Sciatic nerve (tissue), 2 donors: ENCODE measurements around the gene AEN. TPM values are rescaled to one million over a fixed set of nuclear protein-coding genes. Genes with fewer than 3 reads are reported as not detected.

Experiments used
- ATAC-seq: fragments of 200-7000 bp; cut with Tn5 transposase; one replicate; pipeline ENCODE4 v1.9.1; 2020; ENCODE audit warnings: mild to moderate bottlenecking, moderate library complexity
- DNase-seq: peaks from one replicate; pipeline ENCODE4 v3.0.0-alpha.2; 2020; ENCODE audit warnings: low spot score
- intact Hi-C: fragments of 100-400 bp; cut with DNase I; formaldehyde crosslinking; loops from one replicate; pipeline ENCODE4 v1.14.2; 2022
- total RNA-seq: library from RNA; stranded (reverse); fragmentation: NEBNext Ultra II Directional; extraction: Animal tissue kit (Norgen Biotek cat#: 25700); gene quantifications from one replicate; pipeline ENCODE4 v1.2.1, GENCODE V29; 2021
- donor health status: DM: no; HTN: no; CAD: no.
- donor health status: DM: no; HTN: no; CAD: no.

The AEN gene
- total RNA-seq, 1 donor from 2014 or later = 10.7 TPM

DNA sequence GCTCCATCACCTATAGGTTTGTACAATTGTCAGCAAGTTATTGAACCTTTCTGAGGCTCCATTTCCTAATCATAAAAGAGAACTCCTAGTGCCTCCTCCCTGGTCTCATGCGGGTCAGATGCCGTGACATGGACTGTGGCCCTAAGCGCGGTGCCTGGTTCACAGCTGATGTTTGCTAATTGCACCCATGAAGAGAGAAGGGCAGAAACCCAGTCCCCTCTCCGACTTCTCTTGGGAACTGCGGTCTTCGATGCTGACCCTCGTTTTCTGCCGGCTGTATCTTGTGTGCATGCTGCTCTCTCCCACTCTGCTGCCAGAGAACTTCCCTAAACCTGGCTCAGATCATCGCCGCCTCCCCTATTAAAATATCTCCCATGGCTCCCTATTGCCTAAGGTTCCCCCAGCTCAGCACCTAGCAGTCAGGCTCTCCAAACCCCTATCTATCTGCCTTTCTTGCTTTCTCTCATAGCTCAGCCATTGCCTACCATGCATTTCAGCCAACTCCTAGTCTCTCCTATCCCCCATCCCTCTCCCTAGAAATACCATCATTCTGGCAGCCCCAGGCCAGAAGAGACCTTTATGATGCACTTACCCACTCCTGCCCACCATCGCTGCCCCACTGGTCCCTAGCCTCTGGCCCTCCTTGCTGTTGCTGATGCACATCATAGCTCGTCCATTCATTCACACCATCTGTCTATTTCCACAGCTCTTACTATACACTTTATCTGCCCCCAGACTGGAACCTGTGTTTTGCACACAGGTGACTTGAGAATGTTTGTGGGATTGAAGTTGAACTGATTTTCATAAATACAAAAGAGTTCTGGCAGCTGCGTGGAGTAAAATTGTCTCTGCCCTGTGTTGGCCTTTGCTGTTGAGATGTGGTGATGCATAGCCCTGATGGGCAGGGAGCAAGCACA is 24.3 kb downstream of the AEN start:
- ATAC-seq (no peak), DNase-seq (peak; percentile 27)
- intact Hi-C loops = loop anchor here (2.0 kb wide), 1 partner anchor 79 kb away; no protein-coding TSS in a partner anchor

DNA sequence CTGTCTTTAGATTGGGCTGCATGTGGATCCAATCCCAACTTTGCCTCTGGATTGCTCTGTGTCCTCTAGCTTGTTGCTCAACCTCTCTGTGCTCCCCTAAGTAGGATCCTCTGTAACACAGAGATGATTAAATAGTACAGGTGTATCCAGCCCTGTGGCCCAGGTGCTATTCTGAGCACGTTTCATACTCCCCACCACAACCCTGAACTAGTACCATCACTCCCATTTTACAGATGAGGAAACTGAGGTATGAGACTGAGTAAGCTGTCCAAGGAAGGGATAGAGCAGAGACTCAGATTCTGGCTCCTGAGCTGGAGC is 24.9 kb downstream of the AEN start:
- DNase-seq (no peak), ATAC-seq (no peak)
- intact Hi-C loops = loop anchor here (2.0 kb wide), 1 partner anchor 79 kb away; no protein-coding TSS in a partner anchor

DNA sequence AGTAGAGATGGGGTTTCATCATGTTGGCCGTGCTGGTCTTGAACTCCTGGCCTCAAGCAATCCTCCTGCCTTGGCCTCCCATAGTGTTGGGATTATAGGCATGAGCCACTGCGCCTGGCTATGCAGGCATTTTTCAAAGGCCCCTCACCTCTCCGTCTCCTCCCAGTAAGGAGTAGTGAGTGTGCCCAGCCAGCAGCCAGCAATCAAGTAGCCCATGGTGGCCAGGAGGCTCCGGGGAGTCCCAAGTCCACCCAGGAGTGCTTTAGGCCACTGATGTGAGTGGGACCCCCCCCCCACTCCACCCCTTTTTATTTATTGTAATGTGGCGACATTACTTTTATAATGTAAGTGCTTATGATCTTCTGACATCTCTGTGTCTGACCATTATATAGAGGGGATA is 25.8 kb downstream of the AEN start:
- intact Hi-C loops = loop anchor here (2.0 kb wide), 1 partner anchor 78 kb away; no protein-coding TSS in a partner anchor
- ATAC-seq (no peak), DNase-seq (peak; percentile 44)

DNA sequence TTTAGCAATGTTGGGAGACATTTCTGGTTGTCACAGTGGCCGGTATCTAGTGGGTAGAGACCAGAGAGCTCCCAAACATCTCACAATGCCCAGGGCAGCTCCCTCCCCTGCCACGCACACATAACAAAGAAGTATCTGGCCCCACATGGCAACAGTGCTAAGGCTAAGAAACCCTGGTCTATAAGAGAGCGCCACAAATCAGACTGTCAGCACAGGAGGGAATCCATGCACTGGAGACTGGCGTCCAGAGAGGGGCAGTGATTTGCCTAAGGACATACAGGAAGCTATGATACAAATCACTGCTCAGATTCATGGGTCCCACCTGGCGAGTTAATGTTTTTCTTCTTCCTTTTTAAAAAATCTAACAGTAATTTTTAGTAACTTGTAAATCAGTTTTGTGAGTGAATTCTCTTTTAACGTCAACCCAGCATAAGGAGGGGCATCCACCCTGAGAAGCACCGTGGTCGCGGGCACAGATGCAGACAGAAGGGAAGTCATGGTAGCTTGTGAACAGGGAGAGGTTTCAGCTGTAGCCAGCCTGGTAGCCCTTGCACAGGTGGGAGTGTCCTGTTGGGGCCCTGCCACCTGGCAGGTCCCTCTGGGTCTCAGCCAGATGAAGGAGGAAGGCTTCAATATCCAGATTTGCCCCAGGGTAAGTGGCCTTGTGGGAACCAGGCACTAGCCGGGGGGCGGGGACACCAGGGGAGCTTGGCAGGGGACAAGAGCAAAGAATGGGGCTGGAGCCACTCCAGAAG is 26.4 kb downstream of the AEN start:
- no peak for ATAC-seq
- DNase-seq = peak; percentile 54
- intact Hi-C loops = loop anchor here (2.0 kb wide), 1 partner anchor 77 kb away; no protein-coding TSS in a partner anchor

DNA sequence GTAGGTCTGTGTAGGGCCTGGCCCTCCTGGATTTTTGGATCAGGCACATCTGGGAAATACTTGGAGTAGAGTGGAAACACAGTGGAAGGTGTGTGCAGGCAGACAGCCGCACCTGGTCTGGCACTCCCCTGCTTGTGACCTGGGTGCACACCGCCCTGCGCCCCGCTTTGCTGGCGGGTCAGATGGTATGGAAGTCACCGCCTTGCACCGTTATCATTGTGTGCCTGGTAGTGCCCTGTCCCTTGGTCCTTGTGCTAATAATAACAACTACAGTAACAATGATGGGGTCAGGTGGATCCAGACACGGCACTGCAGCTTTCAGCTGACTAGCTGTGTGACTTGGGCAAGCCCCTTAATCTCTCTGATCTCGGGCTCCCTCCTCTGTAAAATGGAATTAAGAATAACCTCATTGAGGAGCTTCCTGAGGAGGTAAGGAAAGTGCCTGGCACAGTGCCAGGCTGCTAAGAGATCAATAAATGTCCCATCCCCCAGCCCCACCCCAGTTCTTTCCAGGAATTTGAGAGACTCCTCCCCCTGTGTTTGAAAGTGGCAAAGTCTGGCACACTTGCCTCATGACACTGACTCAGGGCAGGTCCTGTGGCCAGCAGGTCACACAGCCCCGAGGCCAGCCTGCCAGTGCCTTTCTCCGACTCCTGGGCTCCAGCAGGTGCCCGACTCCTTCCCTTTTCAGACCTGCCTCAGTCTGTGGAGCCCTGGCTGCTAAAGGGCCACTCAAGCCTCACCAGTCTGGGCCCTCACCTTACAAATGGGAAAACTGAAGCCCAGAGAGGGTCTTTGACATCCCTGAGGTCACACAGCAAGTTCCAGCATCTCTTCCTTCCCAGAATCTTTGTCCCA is 27.4 kb downstream of the AEN start:
- ATAC-seq = peak; percentile 12
- peak; percentile 65 for DNase-seq
- intact Hi-C loops = no loop called here

DNA sequence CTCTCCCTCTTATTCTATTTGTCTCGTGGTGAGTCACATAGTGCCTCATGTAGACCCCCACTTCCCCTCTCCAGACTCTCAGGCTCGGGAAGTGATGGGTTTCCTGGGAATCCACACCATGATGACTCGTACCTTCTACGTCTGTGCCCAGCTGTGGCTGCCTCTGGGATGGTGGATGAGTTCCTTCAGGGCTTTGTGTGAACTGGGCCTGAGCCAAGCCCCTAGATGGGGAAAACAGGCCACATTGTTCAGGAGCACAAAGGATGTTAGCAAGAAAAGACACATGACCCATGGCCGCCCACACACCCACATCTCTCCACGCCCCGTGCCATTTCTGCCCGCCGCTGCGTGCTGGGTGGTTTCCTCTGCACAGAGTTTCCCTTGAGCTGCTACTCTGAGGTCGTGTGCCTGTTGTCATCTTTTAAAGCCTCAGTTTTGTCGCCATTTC is 28.2 kb downstream of the AEN start:
- intact Hi-C loops = no loop called here
- peak; percentile 87 for ATAC-seq
- DNase-seq = peak; percentile 85

DNA sequence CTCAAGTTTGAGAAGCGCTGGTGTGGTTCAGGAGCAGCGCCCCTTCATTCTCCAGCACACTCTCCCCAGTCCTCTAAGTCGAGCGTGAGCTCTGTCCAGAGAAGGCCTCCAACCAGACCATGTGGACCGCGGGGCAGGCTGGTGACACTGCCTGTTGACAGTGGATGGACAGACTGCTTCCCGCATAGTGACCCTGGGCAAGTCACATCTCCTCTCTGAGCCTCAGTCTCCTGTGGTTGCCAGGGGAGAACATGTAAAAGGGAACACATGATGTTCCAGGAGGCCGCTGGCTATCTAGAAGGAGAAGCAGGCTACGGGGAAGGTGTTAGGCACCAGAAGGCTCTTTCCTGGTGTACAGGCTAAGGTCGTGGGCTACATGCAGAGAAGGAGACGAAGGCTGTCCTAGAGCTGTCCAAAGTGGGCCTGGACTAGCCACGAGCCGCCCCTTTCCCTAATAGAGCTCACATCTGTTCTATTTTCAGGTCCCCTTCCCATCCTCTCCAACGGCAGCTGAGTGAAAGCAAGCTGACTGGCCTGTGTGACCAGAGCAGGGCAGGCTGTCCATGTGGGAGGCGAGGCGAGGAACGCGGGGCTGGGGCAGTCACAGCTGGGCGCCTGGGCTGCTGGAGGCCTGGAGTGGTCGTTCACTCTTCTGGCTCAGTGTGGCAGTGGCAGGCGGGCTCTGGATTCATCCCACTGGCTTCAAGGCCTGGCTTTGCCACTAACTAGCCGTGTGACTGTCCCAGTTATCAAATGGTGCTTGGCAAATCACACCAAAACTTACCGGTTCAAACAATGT is 28.8 kb downstream of the AEN start:
- intact Hi-C loops = no loop called here
- DNase-seq = peak; percentile 57
- ATAC-seq = peak; percentile 18

DNA sequence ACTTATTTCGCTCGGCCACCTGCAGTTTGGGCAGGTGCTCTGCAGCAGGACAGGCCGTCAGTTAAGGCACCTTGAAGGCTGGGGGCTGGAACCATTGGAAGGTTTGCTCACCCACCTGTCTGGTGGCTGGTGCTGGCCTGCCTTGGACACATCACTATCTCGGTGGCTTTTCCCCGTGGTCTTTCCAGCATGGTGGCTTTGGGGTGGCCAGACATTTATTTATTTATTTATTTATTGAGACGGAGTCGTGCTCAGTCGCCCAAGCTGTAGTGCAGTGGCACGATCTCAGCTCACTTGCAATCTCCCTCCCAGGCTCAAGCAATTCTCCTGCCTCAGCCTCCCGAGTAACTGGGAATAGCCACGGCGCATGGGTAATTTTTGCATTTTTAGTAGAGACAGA is 29.4 kb downstream of the AEN start:
- DNase-seq (peak; percentile 50), ATAC-seq (no peak)
- intact Hi-C loops = no loop called here

DNA sequence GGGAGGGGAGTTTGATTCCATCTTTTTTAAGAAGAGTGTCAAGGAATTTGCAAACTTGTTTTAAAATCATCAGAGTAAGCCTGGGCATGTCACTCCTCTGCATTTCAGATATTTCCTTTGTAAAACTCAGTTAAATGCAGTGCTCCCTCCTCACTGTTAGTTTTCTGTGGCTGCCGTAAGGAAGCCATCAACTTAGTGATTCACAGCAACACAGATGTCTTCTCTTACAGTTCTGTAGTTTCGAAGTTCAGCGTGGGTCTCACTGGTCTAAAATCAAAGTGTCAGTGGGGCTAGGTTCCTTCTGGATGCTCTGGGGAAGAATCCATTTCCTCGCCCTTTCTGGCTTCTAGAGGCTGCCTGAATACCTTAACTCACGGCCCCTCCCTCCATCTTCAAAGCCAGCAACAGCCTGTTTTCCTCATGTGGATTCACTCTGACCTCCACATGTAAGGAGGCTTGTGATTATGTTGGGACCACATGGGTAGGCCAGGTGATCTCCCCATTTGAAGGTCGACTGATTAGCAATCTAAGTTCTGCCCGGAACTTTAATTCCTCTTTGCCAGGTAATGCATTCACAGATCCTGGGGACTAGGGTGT is 30.1 kb downstream of the AEN start:
- intact Hi-C loops = no loop called here
- ATAC-seq (no peak), DNase-seq (no peak)

DNA sequence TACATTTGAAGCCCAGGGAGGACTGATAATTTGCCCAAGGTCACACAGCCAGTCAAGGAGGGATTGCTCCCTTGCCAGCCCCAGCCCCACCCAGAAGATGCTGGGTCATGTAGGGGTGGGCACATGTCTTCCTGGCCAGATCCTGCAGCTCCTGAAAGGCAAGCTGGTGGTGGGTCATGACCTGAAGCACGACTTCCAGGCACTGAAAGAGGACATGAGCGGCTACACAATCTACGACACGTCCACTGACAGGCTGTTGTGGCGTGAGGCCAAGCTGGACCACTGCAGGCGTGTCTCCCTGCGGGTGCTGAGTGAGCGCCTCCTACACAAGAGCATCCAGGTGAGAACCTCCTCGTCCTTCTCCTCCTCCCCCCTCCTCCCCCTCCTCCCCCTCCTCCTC is 30.8 kb downstream of the AEN start:
- intact Hi-C loops = no loop called here
- ATAC-seq (no peak), DNase-seq (peak; percentile 61)

DNA sequence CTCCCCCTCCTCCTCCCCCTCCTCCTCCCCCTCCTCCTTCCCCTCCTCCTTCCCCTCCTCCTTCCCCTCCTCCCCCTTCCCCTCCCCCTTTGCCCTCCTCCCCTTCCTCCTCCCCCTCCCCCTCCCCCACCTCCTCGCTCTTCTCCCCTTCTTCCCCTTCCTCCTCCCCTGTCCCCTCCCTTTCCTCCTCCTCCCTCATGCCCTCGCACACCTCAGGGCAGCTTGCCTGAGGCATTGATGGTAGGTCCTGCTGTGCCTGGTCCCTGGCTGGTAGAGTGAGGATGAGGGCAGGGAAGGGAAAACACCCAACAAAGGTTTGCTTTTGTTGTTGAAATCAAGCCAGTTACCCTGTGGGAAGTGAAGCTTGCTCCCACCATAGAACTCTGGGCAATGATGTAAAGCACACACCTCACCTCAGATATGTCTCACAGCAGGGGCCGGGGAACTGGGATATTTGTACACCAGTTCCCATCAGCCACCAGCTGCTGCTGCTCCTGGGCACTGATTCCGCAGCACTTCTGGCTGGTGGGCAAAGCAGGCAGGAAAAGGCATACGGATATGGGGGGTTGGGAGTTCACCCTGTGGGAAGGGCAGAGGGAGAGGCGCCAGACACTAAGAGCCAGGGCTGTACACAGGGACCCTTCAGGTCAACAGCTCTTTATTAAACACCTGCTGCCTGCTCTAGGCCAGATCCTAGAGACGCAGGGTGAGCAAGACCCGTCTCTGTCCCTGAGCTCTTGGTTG is 31.5 kb downstream of the AEN start:
- ATAC-seq (no peak), DNase-seq (peak; percentile 43)
- intact Hi-C loops = no loop called here

DNA sequence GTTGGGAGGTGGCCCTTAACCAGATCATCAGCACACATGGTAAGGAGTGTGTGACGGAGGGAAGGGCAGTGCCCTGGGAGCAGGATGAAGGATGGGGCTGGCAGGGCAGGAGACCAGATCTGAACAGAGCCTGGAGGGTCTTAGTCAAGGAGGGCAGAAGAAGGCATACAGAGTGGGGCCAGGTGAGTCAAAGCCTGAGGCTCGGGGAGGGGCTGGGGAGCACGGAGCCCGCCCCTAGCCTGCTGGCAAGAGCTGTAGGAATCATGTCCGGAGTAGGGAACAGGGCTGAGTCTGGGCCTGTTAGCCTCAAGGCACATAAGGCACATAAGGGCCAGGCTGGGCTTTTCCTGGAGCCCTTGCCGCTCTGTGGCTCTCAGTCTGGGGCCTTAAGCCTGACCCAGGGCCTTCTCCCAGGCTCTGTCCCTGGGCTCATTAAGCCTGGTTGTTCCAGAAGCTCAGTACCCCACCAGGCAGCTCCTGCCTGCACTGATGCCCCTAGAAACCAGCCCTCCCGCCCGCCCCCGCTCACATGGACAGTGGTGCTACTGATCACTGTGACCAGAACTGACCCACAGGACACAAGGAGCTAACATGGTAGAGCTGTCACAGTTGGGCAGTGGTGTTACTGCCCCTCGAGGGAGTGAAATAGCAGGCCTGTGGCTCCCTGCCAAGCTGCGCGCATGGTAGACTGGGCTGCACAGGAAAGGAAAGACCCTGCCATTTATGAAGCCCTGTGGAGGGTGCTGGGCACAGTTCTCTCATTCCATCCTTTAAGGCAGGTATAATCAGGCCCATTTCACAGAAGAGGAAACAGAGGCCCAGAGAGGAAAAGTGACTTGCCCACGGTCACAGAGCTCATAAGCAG is 32.3 kb downstream of the AEN start:
- intact Hi-C loops = no loop called here
- no peak for ATAC-seq
- DNase-seq = peak; percentile 57

DNA sequence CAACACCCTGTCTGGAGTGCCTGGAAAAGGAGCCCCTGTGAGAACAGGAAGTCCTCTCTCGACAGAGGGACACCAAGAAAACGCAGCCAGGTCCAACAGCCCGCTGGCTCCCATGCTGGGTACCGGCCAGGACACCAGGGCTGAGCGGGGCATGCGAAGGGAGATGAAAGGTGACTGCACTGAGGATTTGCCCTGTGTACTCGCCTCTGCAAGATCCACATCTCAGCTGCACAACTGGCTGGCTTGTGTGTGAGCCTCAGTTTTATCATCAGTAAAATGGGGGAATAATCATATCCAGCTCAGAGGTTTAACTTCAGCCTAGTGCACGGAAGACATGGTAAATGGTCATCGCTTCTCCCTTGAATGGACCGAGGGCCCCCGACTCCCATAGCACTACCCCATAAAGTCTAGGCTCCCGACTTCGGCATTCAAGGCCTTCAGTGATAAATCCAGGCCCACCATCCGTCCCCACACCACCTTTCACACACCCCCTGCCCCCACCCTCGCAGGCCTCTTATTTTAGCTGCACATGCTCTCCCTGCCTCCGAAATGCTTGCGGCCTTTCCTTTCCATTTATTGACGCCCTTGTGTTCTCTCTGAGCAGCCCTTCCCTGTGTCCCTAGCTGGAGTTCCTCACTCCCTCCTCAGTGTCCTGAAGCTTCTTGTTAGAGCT is 33.4 kb downstream of the AEN start:
- DNase-seq = peak; percentile 53
- intact Hi-C loops = no loop called here
- no peak for ATAC-seq

DNA sequence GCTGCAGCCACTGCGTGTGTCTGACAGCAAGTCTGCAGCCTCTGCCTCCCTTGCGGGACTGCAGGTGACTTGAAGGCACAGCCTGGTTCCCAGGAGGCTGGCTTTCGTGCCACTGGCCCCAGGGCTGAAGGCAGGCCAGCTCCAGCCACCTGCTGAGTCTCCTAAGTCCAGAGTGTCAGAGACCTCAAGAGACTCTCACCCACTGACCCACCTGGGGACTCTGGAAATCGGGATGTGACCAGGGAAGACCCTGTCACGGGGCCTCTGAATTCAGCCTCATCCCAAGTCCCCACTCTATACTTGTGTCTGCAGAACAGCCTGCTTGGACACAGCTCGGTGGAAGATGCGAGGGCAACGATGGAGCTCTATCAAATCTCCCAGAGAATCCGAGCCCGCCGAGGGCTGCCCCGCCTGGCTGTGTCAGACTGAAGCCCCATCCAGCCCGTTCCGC is 34.0 kb downstream of the AEN start:
- ATAC-seq (no peak), DNase-seq (peak; percentile 51)
- intact Hi-C loops = no loop called here

DNA sequence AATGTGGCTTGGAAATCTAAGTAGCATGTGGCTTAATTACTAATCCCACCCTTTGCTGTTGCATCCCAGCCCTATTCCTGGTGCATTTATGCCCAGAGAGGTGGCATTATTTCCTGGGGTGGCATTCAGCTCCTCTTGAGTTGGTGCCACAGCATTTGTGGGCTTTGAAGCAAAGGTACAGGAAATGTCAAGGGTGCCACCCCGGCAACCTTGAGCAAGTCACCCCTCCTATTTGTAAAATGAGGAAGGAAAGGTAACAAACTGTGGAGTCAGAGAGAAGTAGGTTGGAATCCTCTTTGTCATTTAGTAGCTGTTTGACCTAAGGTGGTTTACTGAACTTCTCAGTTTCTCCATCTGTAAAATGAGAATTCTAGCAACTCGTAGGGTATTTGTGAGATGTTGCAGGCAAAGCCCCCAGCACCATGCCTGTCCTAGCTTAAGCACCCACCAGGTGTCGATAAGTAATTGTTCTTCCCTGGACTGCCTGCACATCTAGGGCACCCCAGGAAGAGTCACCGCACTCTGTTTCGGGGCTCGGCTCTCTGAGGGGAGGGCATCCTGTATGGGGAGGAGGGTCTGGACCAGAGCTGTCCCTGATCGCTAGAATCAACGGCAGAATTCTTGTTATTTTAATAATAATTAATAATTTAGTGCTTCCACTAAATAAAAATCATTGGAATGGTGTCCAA is 34.8 kb downstream of the AEN start:
- ATAC-seq (no peak), DNase-seq (peak; percentile 21)
- intact Hi-C loops = no loop called here
